GM19193 (cell line): ENCODE results near the gene PNPLA8.

Experiments used
- POLR2A ChIP-seq: IDR thresholded peaks from 4 replicates; pipeline ENCODE4 v1.6.1; 2011; ENCODE audit not compliant: insufficient read depth, insufficient read length; ENCODE audit errors: extremely low read depth

The PNPLA8 gene

GRCh38 chr7:108535257-108535656 lies 9.3 kb upstream of the PNPLA8 start:
- TF ChIP-seq POLR2A, result no peak

DNA sequence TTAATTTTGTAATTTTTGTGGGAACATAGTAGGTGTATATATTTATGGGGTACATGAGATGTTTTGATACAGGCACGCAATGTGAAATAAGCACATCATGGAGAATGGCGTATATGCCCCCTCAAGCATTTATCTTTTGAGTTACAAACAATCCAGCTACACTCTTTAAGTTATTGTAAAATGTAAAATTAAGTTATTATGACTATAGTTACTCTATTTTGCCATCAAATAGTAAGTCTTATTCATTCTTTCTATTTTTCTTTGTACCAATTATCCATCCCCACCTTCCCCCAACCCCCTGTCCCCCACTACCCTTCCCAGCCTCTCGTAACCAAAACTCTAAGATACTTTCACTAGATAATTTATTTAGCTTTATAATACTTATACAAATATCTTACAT lies 7.8 kb upstream of the PNPLA8 start:
- TF ChIP-seq POLR2A, result no peak

DNA sequence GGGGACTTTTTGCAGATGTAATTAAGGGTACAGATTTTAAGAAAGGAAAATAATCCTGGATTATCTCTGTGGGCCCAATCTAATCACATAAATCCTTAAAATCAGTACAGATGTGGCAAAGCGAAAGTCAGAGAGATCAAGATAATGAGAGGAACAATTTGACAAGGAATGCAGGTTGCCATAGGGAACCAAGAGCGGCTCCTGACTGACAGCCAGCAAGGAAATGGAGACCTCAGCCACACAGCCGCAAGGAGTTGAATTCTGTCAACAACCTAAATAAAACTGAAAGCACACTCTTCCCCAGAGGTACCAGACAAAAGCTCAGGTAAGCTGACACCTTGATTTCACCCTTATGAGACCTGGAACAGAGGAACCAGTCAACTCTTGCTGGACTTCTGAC lies 3.4 kb upstream of the PNPLA8 start:
- no peak for TF ChIP-seq POLR2A

DNA sequence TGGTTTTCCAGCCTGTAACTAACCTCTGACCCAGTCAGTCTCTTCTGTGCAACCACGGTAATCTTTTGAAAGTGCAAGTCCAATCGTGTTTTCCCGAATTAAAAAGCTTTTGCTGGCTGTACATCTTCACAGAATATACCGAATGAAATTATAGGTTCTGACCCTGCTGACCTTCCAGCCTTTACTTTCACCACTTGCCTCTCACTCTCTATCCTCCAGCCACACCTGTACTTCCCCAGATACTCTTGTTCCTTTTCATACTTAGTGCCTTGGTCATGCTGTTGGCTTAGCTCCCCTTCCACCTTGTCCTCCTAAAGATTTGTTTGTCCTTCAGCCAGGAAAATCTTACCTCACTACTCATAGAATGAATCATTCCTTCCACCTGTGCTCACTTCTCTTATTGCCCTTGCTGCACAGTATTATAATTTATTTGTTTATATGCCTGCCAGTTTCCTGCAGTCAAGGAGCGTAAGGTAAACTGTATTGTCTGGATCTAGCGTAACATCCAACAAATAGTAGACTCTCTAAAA lies 2.3 kb upstream of the PNPLA8 start:
- TF ChIP-seq POLR2A, result no peak

DNA sequence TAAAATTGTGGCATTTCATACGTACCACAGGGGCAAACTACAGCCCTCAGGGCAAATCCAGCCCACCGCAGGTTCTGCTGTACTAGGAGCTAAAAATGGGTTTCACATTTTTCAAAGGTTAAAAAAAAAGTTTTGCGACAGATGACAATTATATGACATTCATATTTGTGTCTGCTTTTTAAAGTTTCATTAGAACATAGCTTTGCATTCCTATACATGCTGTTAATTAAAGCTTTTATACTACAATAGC lies 758 bp upstream of the PNPLA8 start:
- no peak for TF ChIP-seq POLR2A

DNA sequence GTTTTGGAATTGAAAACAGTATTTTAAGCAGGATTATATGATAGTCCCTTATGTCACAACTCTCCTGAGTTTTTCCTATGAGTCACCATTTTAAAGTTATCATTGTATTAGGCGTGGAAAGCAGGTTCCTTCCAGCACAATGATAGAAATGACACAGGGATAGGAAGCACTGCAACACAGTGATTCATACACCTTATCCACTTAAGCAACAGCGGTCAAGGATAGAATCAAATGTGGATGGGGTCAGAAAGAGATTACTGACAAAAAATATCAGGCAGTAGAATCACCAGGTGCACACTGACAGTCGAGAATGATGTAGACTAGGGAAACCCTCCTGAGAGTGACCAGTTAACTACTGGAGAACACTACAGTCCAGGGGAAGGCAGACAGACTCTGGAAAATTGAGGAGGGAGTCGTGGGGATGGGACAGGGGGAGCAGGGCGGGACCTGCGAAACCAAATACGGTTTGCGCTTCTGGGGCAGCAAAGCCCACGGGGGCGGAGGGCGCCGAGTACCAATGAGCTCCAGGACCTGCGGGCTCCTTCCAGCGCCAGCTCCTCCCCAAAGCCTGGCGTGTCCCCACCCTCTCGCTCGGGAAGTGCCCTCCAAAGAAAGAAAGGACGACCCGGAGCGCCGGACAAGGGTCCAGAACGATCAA lies 479 bp downstream of the PNPLA8 start:
- no peak for TF ChIP-seq POLR2A

DNA sequence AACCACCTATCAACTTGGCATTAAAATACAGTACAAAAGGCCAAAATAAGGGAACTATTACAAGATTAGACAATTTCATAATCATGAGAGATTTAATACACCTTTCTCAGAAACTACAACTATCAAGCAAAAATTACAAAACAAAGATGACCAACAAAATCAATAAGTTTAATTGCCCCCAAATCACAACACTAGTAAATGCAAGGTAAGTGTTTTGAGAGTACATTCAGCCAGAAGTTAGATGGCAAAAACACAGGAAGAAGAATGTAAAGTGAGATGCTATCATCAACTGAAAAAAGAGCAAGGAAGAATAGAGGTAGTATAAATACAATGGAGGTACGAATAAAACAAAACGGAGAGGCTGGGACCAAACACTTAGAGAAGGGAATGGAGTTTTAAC lies 3.2 kb downstream of the PNPLA8 start:
- TF ChIP-seq POLR2A, result no peak

GRCh38 chr7:108517951-108518350 lies 8.0 kb downstream of the PNPLA8 start:
- TF ChIP-seq POLR2A, result no peak

DNA sequence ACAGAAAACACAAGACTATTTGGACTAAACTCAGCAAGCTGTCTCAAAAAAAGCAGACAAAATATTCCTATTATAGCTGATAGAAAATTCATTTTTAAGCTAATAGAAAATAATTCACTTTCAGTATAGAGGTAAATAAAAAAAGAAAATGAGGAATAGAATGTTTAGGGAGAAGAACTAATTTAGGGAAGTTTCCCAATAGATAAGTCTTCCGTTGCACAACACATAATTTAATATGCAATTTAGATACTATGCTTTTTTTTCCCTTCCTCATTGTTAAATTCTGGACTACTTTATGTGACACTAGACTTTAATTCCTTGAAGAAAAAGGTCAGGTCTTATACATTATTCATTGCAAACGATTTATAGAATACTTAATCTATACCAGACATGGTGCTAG lies 10.3 kb downstream of the PNPLA8 start:
- TF ChIP-seq POLR2A, result no peak

- TF ChIP-seq POLR2A, result no peak
These were observed 10.9 kb downstream of the PNPLA8 start for GRCh38 chr7:108515013-108515412.

GRCh38 chr7:108511939-108512338 lies 14.0 kb downstream of the PNPLA8 start:
- no peak for TF ChIP-seq POLR2A

- TF ChIP-seq POLR2A, result no peak
These were observed 22.6 kb downstream of the PNPLA8 start for GRCh38 chr7:108503112-108504026.

DNA sequence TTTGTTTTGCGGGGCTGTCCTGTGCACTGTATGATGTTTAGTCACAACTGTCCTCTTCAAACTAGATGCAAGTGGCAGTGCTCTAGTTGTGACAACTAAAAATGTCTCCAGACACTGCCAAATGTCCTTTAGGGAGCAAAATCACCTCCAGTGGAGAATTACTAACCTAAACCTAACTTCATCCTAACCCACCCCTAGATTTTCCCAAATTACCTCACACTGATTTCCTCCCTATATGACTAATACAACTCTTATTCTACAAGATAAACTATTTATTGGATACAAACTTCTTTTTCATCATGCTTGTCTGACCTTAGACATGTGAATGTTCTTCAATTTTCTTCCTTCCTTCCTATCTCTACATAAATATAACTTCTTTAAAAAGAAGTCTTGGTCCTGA lies 26.4 kb downstream of the PNPLA8 start:
- no peak for TF ChIP-seq POLR2A

GRCh38 chr7:108498481-108498880 lies 27.5 kb downstream of the PNPLA8 start:
- TF ChIP-seq POLR2A, result no peak

DNA sequence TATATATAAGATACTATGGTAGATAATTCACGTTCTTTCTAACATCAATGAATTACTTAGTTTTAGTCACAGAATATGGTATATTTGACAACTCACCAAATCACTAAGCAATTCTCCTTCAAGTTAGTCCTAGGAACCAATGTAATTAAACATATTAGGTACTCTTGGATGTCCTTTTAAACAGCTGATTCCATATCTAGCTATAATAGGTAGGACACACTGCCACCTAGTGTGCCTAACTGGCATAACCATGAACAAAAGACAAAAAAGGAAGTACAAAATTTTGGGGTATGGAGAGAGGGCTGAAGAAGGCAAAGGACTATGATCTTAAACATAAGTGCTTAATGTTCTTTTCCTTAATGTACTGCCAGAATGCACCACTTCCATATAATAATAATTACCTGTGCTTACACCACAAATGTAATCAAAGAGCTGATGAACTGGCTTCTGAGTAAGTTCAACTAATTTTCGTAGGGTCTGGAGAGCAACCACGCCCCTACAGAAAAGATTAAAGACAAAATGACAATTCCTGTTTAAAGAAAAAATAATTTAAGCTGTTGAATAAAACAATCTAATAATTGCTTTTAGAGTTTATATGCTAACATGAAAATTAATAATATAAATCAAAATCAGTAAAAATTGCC lies 28.7 kb downstream of the PNPLA8 start:
- no peak for TF ChIP-seq POLR2A

- no peak for TF ChIP-seq POLR2A
These were observed 33.2 kb downstream of the PNPLA8 start for GRCh38 chr7:108492742-108493141.
